ENCODE results near the gene ARHGAP42. TPM values are rescaled to one million over a fixed set of nuclear protein-coding genes. Genes with fewer than 3 reads are reported as not detected.

ARHGAP42 gene
- total RNA-seq, 1 experiment from 2014 or later = 7.1 TPM

DNA sequence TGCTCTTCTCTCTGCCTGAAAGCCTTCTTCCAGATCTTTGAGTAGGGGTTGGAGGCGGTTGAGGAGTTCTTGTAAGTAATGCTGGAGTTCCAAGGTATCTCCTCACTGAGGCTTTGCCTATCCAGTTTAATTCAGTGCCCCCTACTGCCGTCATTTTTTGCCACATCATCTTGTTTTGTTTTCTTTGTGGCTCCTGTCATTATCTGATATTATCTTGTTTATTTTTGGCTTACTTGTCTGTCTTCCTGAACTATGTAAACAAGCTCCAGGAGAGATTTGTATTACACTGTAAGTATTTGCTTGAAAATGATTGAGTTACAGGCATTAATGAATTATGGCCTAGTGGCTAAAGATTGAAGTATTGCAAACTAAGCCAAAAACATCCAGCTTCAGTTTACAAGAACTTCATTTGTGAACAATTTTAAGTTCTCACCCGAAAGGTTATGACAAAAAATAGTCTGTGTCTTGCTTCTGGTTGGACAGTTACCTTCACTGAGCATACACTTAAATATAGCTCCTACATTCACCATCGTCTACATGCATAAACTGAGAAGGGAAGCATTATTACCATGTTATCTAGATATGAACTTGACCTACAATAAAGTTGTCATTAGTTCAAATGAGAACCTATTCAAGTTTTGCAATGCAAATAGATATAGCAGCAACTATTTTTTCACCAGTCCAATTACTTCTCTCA lies 154.8 kb downstream of the ARHGAP42 start:
- ChIA-PET POLR2A (no interaction called here), CTCF (no interaction called here)
- BruUV-seq (replicated peaks) = no TSS peak
- Histone ChIP-seq H3K4me3 (ENCODE audit: low read depth in 2 of 2, low read length in 2 of 2) (no peak overlapping the region), H3K27ac (ENCODE audit: low read length) (no peak overlapping the region), H3K36me3 (ENCODE audit: control insufficient read depth, insufficient read depth, low read length) (no peaks in the 10 kb centered on the region), H3K27me3 (ENCODE audit: control insufficient read depth, insufficient read depth, low read length) (no peaks in the 10 kb centered on the region), H3K9me3 (ENCODE audit: control insufficient read depth, insufficient read depth, low read depth, low read length) (peaks cover 3% of the 10 kb centered on the region; the same call in 1 of the 2 replicates), H3K4me1 (ENCODE audit: control insufficient read depth, insufficient read depth, low read length) (no peaks in the 10 kb centered on the region; the same call in 1 of the 2 replicates)
- no peak for DNase-seq (ENCODE audit: low read depth, low spot score)
- in situ Hi-C loops (cut with HindIII; ENCODE audit: low pct_unique_long_range_greater_than_20kb, low sequenced_read_pairs) (no loop called here), intact Hi-C loops (cut with micrococcal nuclease; ENCODE audit: unreplicated experiment) (no loop called here)
- TF ChIP-seq, protein P1, sequence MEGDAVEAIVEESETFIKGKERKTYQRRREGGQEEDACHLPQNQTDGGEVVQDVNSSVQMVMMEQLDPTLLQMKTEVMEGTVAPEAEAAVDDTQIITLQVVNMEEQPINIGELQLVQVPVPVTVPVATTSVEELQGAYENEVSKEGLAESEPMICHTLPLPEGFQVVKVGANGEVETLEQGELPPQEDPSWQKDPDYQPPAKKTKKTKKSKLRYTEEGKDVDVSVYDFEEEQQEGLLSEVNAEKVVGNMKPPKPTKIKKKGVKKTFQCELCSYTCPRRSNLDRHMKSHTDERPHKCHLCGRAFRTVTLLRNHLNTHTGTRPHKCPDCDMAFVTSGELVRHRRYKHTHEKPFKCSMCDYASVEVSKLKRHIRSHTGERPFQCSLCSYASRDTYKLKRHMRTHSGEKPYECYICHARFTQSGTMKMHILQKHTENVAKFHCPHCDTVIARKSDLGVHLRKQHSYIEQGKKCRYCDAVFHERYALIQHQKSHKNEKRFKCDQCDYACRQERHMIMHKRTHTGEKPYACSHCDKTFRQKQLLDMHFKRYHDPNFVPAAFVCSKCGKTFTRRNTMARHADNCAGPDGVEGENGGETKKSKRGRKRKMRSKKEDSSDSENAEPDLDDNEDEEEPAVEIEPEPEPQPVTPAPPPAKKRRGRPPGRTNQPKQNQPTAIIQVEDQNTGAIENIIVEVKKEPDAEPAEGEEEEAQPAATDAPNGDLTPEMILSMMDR (IDR thresholded peaks at IDR 0.05) = peak; percentile 18; the same call in 1 of the 2 replicates
- TF ChIP-seq, protein P2, sequence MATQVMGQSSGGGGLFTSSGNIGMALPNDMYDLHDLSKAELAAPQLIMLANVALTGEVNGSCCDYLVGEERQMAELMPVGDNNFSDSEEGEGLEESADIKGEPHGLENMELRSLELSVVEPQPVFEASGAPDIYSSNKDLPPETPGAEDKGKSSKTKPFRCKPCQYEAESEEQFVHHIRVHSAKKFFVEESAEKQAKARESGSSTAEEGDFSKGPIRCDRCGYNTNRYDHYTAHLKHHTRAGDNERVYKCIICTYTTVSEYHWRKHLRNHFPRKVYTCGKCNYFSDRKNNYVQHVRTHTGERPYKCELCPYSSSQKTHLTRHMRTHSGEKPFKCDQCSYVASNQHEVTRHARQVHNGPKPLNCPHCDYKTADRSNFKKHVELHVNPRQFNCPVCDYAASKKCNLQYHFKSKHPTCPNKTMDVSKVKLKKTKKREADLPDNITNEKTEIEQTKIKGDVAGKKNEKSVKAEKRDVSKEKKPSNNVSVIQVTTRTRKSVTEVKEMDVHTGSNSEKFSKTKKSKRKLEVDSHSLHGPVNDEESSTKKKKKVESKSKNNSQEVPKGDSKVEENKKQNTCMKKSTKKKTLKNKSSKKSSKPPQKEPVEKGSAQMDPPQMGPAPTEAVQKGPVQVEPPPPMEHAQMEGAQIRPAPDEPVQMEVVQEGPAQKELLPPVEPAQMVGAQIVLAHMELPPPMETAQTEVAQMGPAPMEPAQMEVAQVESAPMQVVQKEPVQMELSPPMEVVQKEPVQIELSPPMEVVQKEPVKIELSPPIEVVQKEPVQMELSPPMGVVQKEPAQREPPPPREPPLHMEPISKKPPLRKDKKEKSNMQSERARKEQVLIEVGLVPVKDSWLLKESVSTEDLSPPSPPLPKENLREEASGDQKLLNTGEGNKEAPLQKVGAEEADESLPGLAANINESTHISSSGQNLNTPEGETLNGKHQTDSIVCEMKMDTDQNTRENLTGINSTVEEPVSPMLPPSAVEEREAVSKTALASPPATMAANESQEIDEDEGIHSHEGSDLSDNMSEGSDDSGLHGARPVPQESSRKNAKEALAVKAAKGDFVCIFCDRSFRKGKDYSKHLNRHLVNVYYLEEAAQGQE (IDR thresholded peaks at IDR 0.05; ENCODE audit: insufficient read depth in 1 of 2, low read depth in 2 of 2, low read length in 1 of 2) = no peak
- no peak for ATAC-seq

DNA sequence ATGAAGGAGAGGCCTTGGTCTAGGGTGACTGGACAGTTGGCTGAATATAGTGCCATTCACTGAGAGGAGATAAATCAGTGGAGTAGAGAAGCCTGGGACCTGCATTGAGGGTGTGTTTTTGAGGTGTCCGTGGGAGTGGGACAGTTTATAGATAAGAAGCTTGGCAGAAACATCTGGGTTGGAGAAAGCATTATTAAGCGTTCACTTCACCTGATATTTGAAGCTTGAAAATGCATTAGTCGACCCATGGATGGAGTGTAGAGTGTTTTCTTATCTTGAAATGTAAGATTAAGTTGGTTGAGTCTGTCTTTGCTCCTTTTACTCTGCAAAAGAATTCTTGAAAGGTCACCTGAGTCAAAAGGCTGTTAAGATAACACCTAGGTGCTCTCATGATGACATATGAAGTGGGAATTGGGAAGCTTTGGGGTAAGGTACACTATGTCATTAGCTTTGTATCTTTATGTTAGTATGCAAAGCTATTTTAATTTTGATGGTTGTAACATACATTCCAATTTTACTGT lies 160.7 kb downstream of the ARHGAP42 start:
- ChIA-PET POLR2A (no interaction called here), CTCF (interaction anchor here (0.5 kb wide), 1 partner anchor 166 kb away, joined by 3 read pairs; no protein-coding TSS in a partner anchor)
- H3K9me3 ChIP-seq (ENCODE audit: control insufficient read depth, insufficient read depth, low read depth, low read length) = no peaks in the 10 kb centered on the region
- peaks cover 2% of the 10 kb centered on the region for H3K4me1 ChIP-seq (ENCODE audit: control insufficient read depth, insufficient read depth, low read length)
- BruUV-seq (replicated peaks) = no TSS peak
- in situ Hi-C loops (cut with HindIII; ENCODE audit: low pct_unique_long_range_greater_than_20kb, low sequenced_read_pairs) = no loop called here
- H3K36me3 ChIP-seq (ENCODE audit: control insufficient read depth, insufficient read depth, low read length) = no peaks in the 10 kb centered on the region
- no peak for DNase-seq (ENCODE audit: low read depth, low spot score)
- intact Hi-C loops (cut with micrococcal nuclease; ENCODE audit: unreplicated experiment) = no loop called here
- H3K27me3 ChIP-seq (ENCODE audit: control insufficient read depth, insufficient read depth, low read length) = no peaks in the 10 kb centered on the region
- no peak for ATAC-seq
- TF ChIP-seq TCF7L2 (IDR thresholded peaks at IDR 0.05; ENCODE audit: low read depth, low read length) = no peak
- TF ChIP-seq POLR2AphosphoS5 (IDR thresholded peaks at IDR 0.05; ENCODE audit: low read depth, low read length) = no peak
- no peak for TF ChIP-seq SIN3A (IDR thresholded peaks at IDR 0.05; ENCODE audit: borderline replicate concordance, insufficient read depth, low read depth, low read length)
- TF ChIP-seq, protein P1 (IDR thresholded peaks at IDR 0.05) = no peak
- TF ChIP-seq, protein P2 (IDR thresholded peaks at IDR 0.05; ENCODE audit: insufficient read depth in 1 of 2, low read depth in 2 of 2, low read length in 1 of 2) = no peak
- no peak overlapping the region for H3K4me3 ChIP-seq (ENCODE audit: low read depth in 2 of 2, low read length in 2 of 2)
- no peak overlapping the region for H3K27ac ChIP-seq (ENCODE audit: low read length)

Data from Panc1 (cell line).